Renal cortex interstitium (tissue), 11 donors: ENCODE measurements around the gene PIR. TPM values are rescaled to one million over a fixed set of nuclear protein-coding genes. Genes with fewer than 3 reads are reported as not detected.

Experiments
- DNase-seq, 11 donors: peaks; one replicate each; pipeline ENCODE4 v3.0.0-alpha.2; 2013; ENCODE audit warnings: low read depth in 9 of 11, low spot score in 4 of 11; ENCODE audit errors: extremely low read depth in 1 of 11
- polyA plus RNA-seq, 3 donors: library from polyadenylated mRNA; unstranded; fragments of 120-200 nt; gene quantifications; one replicate each; pipeline ENCODE4 v1.2.1, GENCODE V29; 2013; ENCODE audit not compliant: insufficient read length in 3 of 3

PIR gene
- polyA plus RNA-seq, 3 donors, result 3.9 to 5.7 (median 5.5) TPM

GRCh38 chrX:15499976-15500375 is 6.8 kb upstream of the PIR start:
- no peak for DNase-seq

GRCh38 chrX:15498741-15499140 is 5.6 kb upstream of the PIR start:
- no peak for DNase-seq

- DNase-seq, result peak in 6 of 11 donors; percentile 8 to 28 (median 14)
These were observed 4.7 kb upstream of the PIR start for GRCh38 chrX:15497865-15498264.

- no peak for DNase-seq
These were observed 3.7 kb upstream of the PIR start for GRCh38 chrX:15496824-15497223.

GRCh38 chrX:15495801-15496200 is 2.7 kb upstream of the PIR start:
- no peak for DNase-seq

- no peak for DNase-seq
These were observed 664 bp downstream of the PIR start for GRCh38 chrX:15492469-15492868.

- no peak for DNase-seq
These were observed 9.2 kb downstream of the PIR start for GRCh38 chrX:15483891-15484290.

- DNase-seq, result no peak
These were observed 17.6 kb downstream of the PIR start for GRCh38 chrX:15475486-15475885.

GRCh38 chrX:15475021-15475420 is 18.1 kb downstream of the PIR start:
- no peak for DNase-seq

GRCh38 chrX:15474028-15474427 is 19.1 kb downstream of the PIR start:
- no peak for DNase-seq

GRCh38 chrX:15472531-15472930 is 20.6 kb downstream of the PIR start:
- DNase-seq, result no peak

GRCh38 chrX:15471028-15471427 is 22.1 kb downstream of the PIR start:
- peak in 5 of 11 donors; percentile 20 to 46 (median 38) for DNase-seq

GRCh38 chrX:15469613-15470012 is 23.5 kb downstream of the PIR start:
- no peak for DNase-seq

GRCh38 chrX:15468036-15468435 is 25.1 kb downstream of the PIR start:
- peak in 3 of 11 donors; percentile 10 to 27 (median 17) for DNase-seq

GRCh38 chrX:15465896-15466651 is 27.1 kb downstream of the PIR start:
- no peak for DNase-seq

GRCh38 chrX:15465347-15465746 is 27.8 kb downstream of the PIR start:
- DNase-seq, result no peak

GRCh38 chrX:15464704-15465103 is 28.4 kb downstream of the PIR start:
- no peak for DNase-seq

GRCh38 chrX:15451913-15452312 is 41.2 kb downstream of the PIR start:
- DNase-seq, result no peak

GRCh38 chrX:15448010-15448639 is 45.0 kb downstream of the PIR start:
- no peak for DNase-seq

- no peak for DNase-seq
These were observed 51.7 kb downstream of the PIR start for GRCh38 chrX:15441464-15441863.

- DNase-seq, result no peak
These were observed 54.8 kb downstream of the PIR start for GRCh38 chrX:15438332-15438731.
